GM21528 (cell line): ENCODE measurements around the gene GAS7.

Experiments
- ATAC-seq: cut with Tn5 transposase; IDR thresholded peaks from one replicate; pipeline ENCODE4 v1.9.1; 2021; ENCODE audit warnings: mild to moderate bottlenecking, moderate library complexity; ENCODE audit not compliant: unreplicated experiment, low FRiP score

The GAS7 gene

GRCh38 chr17:10198509-10199249 lies at the start of gene GAS7:
Gene GAS7 (minus strand): TSS chr17:10198606.
- ATAC-seq: peak; percentile 58

DNA sequence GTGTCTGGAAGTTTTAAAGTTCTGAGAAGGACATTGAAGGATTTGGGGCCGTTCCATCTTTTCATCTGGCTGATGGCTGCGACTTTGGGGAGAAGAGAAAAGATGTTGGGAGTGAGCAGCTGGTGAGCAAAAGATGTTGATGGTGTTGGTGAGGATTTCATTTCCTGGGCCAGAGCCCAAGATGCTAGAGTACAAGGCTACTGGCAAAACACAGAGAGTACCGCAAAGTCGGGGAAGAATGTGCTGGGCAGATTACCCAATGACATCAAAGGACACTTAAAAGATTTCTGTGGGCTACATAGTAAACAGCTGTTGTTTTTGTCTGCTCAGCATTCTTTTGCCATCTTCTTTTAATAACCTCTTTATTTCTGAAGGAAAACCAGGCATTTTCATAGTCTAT lies 49.4 kb upstream of the GAS7 start:
- no peak for ATAC-seq

GRCh38 chr17:10243883-10244844 lies 45.8 kb upstream of the GAS7 start:
- no peak for ATAC-seq

DNA sequence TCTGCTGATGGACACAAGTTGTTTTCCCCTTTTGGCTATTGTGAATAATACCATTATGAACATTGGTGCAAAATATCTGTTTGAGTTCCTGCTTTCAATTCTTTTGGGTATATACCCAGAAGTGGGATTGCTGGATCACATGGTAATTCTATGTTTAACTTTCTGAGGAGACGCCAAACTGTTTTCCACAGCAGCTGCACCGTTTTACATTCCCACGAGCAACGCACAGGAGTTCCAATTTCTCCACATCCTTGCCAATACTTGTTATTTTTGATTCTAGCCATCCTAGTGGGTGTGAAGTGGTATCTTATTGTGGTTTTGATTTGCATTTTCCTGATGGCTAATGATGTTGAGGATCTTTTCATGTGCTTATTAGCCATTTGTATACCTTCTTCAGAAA lies 43.4 kb upstream of the GAS7 start:
- ATAC-seq: no peak

GRCh38 chr17:10238661-10239060 lies 40.3 kb upstream of the GAS7 start:
- ATAC-seq: no peak

DNA sequence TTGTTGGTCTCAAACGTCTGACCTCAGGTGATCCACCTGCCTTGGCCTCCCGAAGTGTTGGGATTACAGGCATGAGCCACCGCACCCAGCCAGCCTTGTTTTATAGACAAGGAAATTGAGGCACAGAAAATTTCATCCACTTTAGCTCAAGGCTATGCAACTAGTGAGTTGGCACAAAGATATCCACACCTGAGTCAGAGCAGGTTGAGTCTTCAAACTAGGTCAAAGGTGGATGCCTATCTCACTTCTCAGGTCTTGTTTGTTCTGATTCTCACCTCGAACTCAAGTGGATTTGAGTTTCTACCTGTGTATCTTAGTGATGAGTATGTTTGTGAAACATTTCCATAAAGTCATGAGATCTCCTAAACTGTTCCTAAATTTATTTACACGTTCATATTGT lies 35.6 kb upstream of the GAS7 start:
- no peak for ATAC-seq

DNA sequence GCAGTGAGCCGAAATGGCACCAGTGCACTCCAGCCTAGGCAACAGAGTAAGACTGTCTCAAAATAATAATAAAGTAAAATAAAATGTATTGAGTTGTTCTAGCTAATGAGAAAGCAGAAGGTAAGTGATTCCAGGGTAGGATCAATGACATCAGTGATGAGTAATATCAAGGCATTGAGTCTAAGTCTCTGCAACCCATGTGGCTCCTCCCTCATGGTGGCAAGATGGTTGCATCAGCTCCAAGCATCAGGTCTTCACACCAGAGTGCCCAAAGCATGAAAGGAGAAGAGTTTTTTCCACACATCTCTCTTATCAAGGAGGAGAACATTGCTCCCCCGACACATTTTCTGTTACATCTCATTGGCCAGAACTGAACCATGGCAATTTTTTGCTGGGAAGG lies 34.8 kb upstream of the GAS7 start:
- no peak for ATAC-seq

DNA sequence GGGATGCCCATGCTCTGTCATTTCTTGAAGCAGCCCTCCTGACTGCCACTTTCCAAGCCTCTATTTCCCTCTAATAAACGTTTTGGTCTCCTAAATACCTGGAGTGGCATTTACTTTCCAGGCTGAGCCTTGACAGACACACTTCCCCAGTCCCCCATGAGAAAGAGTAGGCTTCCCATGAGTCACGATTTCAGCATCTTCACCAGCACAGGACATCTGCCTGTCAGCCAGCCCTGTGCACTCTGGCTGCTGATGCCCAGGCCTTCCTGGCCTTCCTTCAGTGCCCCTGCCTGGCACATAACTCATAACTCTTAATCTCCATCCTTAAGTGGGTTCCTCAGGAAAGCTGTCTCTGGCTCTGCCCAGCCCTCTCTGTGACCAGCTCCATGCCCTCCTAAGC lies 30.8 kb upstream of the GAS7 start:
- ATAC-seq: no peak

- ATAC-seq: no peak
These were observed 28.7 kb upstream of the GAS7 start for GRCh38 chr17:10226930-10227695.

GRCh38 chr17:10224582-10225195 lies 26.3 kb upstream of the GAS7 start:
- no peak for ATAC-seq

- ATAC-seq: no peak
These were observed 20.8 kb upstream of the GAS7 start for GRCh38 chr17:10219193-10219592.

DNA sequence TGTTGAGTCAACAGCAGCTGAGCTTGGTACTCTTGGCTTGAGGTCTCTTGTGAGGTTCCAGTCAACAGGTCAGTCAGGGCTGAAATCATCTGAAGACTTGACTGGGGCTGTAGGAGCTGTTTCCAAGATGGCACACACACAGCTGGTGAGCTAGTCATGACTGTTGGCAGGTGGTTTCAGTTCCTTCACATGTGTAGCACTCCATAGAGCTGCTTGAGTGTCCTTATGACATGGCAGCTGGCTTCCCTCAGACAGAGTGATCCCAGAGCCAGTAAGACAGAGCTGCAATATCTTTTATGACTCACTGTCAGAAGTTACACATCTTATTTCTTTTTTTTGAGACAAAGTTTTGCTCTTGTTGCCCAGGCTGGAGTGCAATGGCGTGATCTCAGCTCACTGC lies 19.5 kb upstream of the GAS7 start:
- ATAC-seq: no peak

- no peak for ATAC-seq
These were observed 18.0 kb upstream of the GAS7 start for GRCh38 chr17:10216213-10216938.

- ATAC-seq: no peak
These were observed 16.9 kb upstream of the GAS7 start for GRCh38 chr17:10215286-10215685.

DNA sequence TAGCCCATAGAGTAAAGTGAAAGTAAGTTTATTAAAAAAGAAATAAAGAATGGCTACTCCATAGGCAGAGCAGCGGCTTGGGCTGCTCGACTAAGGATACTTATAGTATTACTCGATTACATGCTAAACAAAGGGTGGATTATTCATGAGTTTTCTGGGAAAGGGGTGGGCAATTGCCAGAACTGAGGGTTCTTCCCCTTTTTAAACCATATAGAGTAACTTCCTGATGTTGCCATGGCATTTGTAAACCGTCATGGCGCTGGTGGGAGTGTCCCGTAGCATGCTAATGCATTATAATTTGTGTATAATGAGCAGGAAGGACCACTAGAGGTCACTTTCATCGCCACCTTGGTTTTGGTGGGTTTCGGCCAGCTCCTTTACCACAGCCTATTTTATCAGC lies 13.3 kb upstream of the GAS7 start:
- no peak for ATAC-seq

GRCh38 chr17:10210151-10210574 lies 11.8 kb upstream of the GAS7 start:
- ATAC-seq: no peak

DNA sequence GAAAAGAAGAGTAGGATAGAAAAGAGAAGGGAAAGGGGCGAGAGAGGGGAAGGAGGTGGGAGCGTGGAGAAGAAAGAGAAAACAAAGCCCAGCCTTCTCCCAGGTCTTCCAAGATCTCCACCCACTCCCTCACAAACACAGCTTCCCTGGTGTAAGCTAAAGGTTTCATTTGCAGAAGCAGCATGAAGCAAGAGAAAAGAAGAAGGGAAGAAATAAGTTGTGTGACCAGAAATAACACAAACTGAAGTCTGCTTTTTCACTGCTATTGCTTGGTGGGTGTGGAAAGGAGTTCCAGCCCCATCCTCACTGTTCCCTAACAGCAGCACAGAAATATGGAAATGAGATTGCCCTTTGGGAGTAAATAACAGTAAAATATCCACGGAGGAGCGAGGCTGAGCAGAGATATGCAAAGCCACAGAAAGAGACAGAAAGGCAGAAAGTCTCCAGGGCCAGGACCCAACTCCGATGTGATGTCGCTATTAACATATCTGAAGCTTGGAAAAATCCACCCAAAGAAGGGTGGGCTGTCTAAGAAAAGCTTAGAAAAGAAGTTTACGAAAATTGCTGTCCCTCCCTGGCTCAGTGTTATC lies 10.3 kb upstream of the GAS7 start:
- no peak for ATAC-seq

DNA sequence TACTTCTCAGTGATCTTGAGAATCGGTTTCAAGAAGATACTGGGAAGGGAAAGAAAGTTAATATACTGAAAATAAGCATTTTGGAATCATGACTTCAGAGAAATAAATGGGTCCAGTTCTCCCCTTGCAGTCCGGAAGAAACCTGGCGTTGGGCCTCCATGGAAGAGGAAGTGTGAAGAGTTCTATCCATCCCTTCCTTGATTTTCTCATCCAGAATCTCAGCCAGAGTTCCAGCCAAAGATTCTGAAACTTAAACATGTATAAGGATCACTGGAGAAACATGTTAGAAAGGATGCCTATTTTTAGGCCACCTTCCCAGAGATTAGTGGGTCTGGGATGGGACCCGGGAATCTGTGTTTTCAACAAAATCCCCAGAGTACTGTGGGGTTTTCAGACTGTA lies 8.7 kb upstream of the GAS7 start:
- no peak for ATAC-seq

DNA sequence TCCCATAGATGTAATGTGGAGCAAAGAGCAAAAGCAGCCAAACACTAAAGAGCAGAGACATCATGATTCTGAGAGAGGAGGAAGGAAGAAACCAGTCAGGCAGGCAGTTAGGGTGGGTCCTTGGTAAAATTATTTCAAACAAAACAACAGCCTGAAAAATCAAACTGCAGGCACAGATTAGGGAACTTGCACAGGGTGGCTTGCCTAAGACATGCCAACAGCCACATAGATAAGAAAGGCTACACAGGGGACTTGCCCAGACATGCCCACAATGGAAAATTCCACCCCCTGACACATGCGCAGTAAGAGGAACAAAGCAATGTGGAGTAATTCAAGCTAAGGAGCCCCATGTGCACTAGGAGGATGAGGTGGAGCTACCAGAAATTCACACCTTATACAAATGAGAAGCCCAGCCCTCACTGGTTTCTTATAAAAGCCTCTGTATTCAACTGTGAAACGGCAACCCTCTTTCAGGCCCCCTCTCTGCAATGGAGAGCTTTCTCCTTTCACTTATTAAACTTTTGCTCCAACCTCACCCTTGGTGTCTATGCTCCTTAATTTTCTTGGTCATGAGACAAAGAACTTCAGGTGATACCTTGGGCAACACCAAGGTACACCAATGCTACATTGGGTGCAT lies 7.3 kb upstream of the GAS7 start:
- no peak for ATAC-seq
